Bronchial epithelial cell (primary cell): ENCODE data around the gene SLC22A25. TPM values are rescaled to one million over a fixed set of nuclear protein-coding genes. Genes with fewer than 3 reads are reported as not detected.
A peak's percentile ranks its signal among the peaks of the same experiment; 100 is the strongest.

Source experiments
- DNase-seq: peaks from one replicate; pipeline ENCODE4 v3.0.0-alpha.2; 2010; ENCODE audit warnings: low read depth
- FAIRE-seq: peaks from 2 replicates; lab custom pipeline; 2011; peaks lifted over from hg19 to GRCh38; lab: Jason Lieb, UNC
- H3K27me3 ChIP-seq: 2 replicates; pipeline ENCODE4 v1.5.1; 2011; ENCODE audit warnings: low read length; ENCODE audit not compliant: control insufficient read depth, insufficient read depth
- H3K36me3 ChIP-seq: 2 replicates; pipeline ENCODE4 v1.5.1; 2011; ENCODE audit warnings: low read length; ENCODE audit not compliant: control insufficient read depth, insufficient read depth
- H3K4me3 ChIP-seq: 2 replicates; pipeline ENCODE4 v1.5.1; 2011; ENCODE audit warnings: mild to moderate bottlenecking, low read depth, low read length, control low read depth
- CTCF ChIP-seq: IDR thresholded peaks from 2 replicates; pipeline ENCODE4 v1.5.1; 2011; ENCODE audit warnings: mild to moderate bottlenecking, moderate library complexity, low read length, control low read depth, inconsistent platforms; ENCODE audit not compliant: insufficient read depth, severe bottlenecking
- total RNA-seq: library from RNA; depleted of rRNA; stranded (reverse); fragments of >200 nt; gene quantifications from 2 replicates; pipeline ENCODE4 v1.2.1, GENCODE V29; 2014

The SLC22A25 gene
- not detected in 2 replicates for total RNA-seq

GRCh38 chr11:63243533-63243932, at the start of gene SLC22A25:
Gene SLC22A25 (minus strand): TSS chr11:63243599. CDS start chr11:63229652, 13,947 bp downstream.
- no peaks in the 10 kb centered on the region for H3K27me3 ChIP-seq
- FAIRE-seq, result no peak
- no peak for TF ChIP-seq CTCF
- no peak within 1 kb of the TSS for H3K4me3 ChIP-seq
- no peaks in the 10 kb centered on the region for H3K36me3 ChIP-seq
- DNase-seq, result peak; percentile 27

- FAIRE-seq (no peak), DNase-seq (no peak)
- Histone ChIP-seq H3K4me3 (no peak overlapping the region), H3K27me3 (no peaks in the 10 kb centered on the region), H3K36me3 (no peaks in the 10 kb centered on the region)
- no peak for TF ChIP-seq CTCF
These were observed 46.9 kb upstream of the SLC22A25 start for GRCh38 chr11:63290285-63290684.

DNA sequence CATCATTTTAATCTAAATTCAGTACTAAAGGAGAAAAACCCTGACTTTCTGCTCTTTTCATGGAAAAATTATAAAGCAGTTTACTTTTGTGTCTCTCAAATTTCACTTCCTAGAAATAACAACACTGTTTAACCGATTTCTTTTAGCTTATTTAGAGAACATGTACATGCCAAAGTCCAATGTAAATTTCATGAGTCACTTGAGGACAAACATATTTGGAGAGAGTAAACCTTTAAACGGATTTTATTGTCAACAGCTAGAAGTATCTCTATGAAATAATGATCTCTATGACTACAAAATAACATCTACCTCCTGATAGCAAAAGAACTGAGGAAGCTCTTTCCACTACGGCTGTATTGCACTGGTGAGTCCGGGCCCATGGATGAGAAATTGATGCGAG, 46.3 kb upstream of the SLC22A25 start:
- FAIRE-seq (no peak), DNase-seq (no peak)
- no peak for TF ChIP-seq CTCF
- Histone ChIP-seq H3K36me3 (no peaks in the 10 kb centered on the region), H3K27me3 (no peaks in the 10 kb centered on the region), H3K4me3 (no peak overlapping the region)

DNA sequence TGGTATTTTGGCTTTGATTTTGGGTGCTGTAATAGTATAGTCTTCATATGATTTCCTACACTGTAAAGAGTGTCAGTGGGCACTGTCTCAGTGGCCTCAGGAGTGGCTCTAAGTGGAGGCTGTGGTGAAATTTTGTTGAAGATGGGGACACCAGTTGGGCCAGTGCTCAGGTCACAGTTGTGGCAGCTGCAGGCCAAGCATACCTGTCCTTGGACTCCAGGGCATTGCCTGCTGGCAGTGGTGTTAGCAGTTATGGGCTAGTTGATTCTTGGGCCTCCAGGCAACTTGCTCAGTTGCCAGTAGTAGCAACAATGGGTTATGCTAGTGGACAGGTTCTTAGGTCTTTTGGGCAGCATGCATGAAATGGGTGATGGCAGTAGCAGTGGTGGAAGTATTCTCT, 39.2 kb upstream of the SLC22A25 start:
- Histone ChIP-seq H3K27me3 (no peaks in the 10 kb centered on the region), H3K36me3 (no peaks in the 10 kb centered on the region), H3K4me3 (no peak overlapping the region)
- DNase-seq (no peak), FAIRE-seq (no peak)
- no peak for TF ChIP-seq CTCF

DNA sequence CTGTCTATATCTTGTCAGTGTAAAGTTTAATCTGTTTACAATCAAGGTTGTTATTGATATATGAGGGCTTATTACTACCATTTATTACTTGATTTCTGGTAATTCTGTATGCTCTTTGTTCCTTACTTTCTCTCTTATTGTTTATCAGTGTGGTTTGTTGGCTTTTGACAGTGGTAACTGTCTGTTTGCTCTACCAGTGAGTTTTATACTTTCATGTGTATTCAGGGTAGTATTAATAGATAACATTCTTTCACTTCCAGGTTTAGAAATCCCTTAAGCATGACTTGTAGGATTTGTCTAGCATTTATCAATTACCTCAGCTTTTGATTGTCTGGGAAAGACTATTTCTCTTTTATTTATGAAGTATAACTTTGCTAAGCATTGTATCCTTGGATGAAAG, 37.5 kb upstream of the SLC22A25 start:
- Histone ChIP-seq H3K4me3 (no peak overlapping the region), H3K27me3 (no peaks in the 10 kb centered on the region), H3K36me3 (no peaks in the 10 kb centered on the region)
- FAIRE-seq (no peak), DNase-seq (no peak)
- TF ChIP-seq CTCF, result no peak

DNA sequence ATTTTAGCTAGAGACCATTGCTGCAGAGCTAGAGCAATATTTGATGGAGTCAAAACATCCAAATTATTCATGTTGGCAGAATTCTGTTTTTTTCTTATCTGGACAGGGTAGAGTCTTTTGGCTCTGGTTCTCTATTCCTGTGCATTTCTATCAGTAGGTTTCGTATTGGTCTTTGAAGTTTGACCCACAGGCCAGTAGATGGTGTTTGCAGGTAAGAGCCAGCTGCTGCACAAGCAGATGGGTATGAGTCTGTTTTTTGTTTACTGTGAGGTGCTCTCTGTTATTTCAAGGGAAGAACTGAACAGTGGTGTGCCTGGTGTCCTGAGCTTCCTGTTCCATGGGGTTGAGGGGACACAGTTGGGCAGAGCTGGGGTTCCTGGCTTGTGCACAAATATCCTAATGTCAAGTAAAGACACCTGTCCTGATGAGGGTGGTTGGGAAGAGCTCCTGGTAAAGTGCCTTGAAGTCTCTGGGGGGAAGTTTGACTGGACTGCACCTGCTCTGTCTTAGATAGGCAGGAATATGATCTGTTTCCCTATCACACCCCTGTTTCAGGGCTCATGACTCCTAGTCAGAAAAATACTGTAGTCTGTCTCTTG, 34.0 kb upstream of the SLC22A25 start:
- DNase-seq (peak; percentile 23), FAIRE-seq (no peak)
- TF ChIP-seq CTCF, result peak; percentile 37
- no peak overlapping the region for H3K4me3 ChIP-seq
- no peaks in the 10 kb centered on the region for H3K27me3 ChIP-seq
- no peaks in the 10 kb centered on the region for H3K36me3 ChIP-seq
